Adrenal gland (tissue), 12 donors: ENCODE results near the gene ARHGEF10L. TPM values are rescaled to one million over a fixed set of nuclear protein-coding genes. Genes with fewer than 3 reads are reported as not detected.

Experiments used
- DNase-seq, 7 donors: peaks; one replicate each; pipeline ENCODE4 v3.0.0-alpha.2; 2019 to 2020
- H3K27ac ChIP-seq, 5 donors: fragments of 200-600 bp; sonication (generic) in 4 of 5; 1 replicate in 3 of 5; 2 replicates in 2 of 5; pipeline versions ENCODE4 v1.5.1 to v1.8.0; 2016 to 2020; ENCODE audit warnings: mild to moderate bottlenecking in 1 of 5
- H3K27me3 ChIP-seq: fragments of 200-600 bp; 2 replicates; pipeline ENCODE4 v1.8.0; 2021
- H3K36me3 ChIP-seq, 2 donors: fragments of 200-600 bp; replicated peaks in 1 of 2; 1 replicate in 1 of 2; 2 replicates in 1 of 2; pipeline versions ENCODE4 v1.5.1 to v1.8.0; 2018 to 2022
- H3K4me1 ChIP-seq, 2 donors: fragments of 200-600 bp; replicated peaks in 1 of 2; 1 replicate in 1 of 2; 2 replicates in 1 of 2; pipeline versions ENCODE4 v1.5.1 to v1.8.0; 2018 to 2021
- H3K4me3 ChIP-seq, 4 donors: fragments of 200-600 bp; sonication (generic) in 3 of 4; one replicate each; pipeline ENCODE4 v1.5.1; 2016 to 2018
- H3K9me3 ChIP-seq, 3 donors: fragments of 200-600 bp; sonication (generic) in 1 of 3; replicated peaks in 1 of 3; 1 replicate in 2 of 3; 2 replicates in 1 of 3; pipeline versions ENCODE4 v1.5.1 to v1.8.0; 2016 to 2021
- POLR2A ChIP-seq, 2 donors: fragments of 450-650 bp; IDR thresholded peaks; one replicate each; pipeline ENCODE4 v1.6.1; 2017; ENCODE audit warnings: antibody characterized with exemption in 2 of 2, mild to moderate bottlenecking in 2 of 2, moderate library complexity in 1 of 2
- WGBS, 4 donors: extraction: QIAGEN DNeasy Blood & Tissue Kit in 2 of 4; methylation state at CpG; one replicate each; pipeline versions ENCODE4 v1.1.5 to v1.1.7; 2013 to 2017; 5-methylcytosine and 5-hydroxymethylcytosine counted together
- intact Hi-C, 2 donors: fragments of 100-400 bp; cut with DNase I; formaldehyde crosslinking; loops; one replicate each; pipeline versions ENCODE4 v1.14.1 to v1.15.0; 2022 to 2023
- polyA plus RNA-seq, 3 donors: library from polyadenylated mRNA; stranded (reverse); fragments of 200-250 nt in 2 of 3; fragments of 350-450 nt in 1 of 3; fragmentation: Illumina TruSeq in 1 of 3; extraction: RNeasy Lipid Tissue Mini Kit (QIAGEN cat#74804) in 1 of 3; gene quantifications; one replicate each; pipeline ENCODE4 v1.2.3, GENCODE V29; 2013 to 2014
- total RNA-seq, 9 donors: library from RNA; depleted of rRNA in 4 of 9; stranded (reverse); fragments of >200 nt in 4 of 9; fragments of 120-200 nt in 1 of 9; fragmentation: NEBNext Ultra II Directional in 1 of 9; extraction: Animal tissue kit (Norgen Biotek cat#: 25700) in 1 of 9; gene quantifications; one replicate each; pipeline versions ENCODE4 v1.1.0 to v1.2.4, GENCODE V29; 2013 to 2023
- TF ChIP-seq, protein P1 (sequence below), 6 experiments: fragments of 450-650 bp in 4 of 6; fragments of 200-600 bp in 2 of 6; sonication (generic) in 1 of 6; IDR thresholded peaks; 1 replicate in 5 of 6; 2 replicates in 1 of 6; pipeline versions ENCODE4 v1.5.1 to v1.8.0; 2016 to 2021; ENCODE audit warnings: antibody characterized with exemption in 6 of 6, mild to moderate bottlenecking in 2 of 6, moderate library complexity in 1 of 6
- donor health status: healthy with polysubstance abuse.
- donor health status: Bipolar disorder and iron deficiency.
- donor health status: DM: yes; HTN: yes; CAD: no.
- donor health status: DM: no; HTN: no; CAD: no.
- donor health status: DM: no; HTN: no; CAD: no.
- donor health status: DM: yes; HTN: yes; CAD: no.

ARHGEF10L gene
- total and polyA plus RNA-seq, 12 donors: 1.7 to 54.9 (median 30.1) TPM

DNA sequence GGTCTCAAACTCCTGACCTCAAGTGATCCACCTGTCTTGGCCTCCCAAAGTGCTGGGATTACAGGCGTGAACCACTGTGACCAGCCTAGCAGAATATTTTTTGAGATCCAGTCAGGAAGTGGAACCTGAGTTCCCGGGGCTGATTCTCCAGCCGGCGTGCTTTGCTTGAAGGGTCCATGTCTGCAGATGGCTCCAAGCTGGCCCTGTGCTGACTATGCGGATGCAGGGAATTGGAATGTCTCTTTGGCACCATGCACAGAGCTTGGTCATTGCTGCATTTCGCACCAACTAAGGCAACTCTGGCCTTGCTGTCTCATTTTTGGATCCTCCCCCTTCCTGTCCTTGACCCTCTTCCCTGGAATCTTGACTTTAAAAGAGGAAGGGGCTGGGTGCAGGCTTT, 28.1 kb downstream of the ARHGEF10L start:
- DNase-seq: peak in 6 of 7 donors; percentile 50 to 84 (median 62)
- no peaks in the 10 kb centered on the region for H3K36me3 ChIP-seq
- no peak overlapping the region for H3K4me3 ChIP-seq
- WGBS, 4 donors: 42 to 76% (median 65%) methylated on average over 2 to 6 of the region's 6 CpGs
- peaks cover 27 to 38% of the 10 kb centered on the region in 2 donors for H3K4me1 ChIP-seq
- no peaks in the 10 kb centered on the region for H3K27me3 ChIP-seq
- peak overlapping the region in 4 of 5 donors; percentile 95 to 99 (median 98) for H3K27ac ChIP-seq
- intact Hi-C loops: no loop called here
- TF ChIP-seq, protein P1, sequence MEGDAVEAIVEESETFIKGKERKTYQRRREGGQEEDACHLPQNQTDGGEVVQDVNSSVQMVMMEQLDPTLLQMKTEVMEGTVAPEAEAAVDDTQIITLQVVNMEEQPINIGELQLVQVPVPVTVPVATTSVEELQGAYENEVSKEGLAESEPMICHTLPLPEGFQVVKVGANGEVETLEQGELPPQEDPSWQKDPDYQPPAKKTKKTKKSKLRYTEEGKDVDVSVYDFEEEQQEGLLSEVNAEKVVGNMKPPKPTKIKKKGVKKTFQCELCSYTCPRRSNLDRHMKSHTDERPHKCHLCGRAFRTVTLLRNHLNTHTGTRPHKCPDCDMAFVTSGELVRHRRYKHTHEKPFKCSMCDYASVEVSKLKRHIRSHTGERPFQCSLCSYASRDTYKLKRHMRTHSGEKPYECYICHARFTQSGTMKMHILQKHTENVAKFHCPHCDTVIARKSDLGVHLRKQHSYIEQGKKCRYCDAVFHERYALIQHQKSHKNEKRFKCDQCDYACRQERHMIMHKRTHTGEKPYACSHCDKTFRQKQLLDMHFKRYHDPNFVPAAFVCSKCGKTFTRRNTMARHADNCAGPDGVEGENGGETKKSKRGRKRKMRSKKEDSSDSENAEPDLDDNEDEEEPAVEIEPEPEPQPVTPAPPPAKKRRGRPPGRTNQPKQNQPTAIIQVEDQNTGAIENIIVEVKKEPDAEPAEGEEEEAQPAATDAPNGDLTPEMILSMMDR (IDR thresholded peaks at IDR 0.05): no peak
- TF ChIP-seq POLR2A (IDR thresholded peaks at IDR 0.05): no peak
- H3K9me3 ChIP-seq: no peaks in the 10 kb centered on the region

DNA sequence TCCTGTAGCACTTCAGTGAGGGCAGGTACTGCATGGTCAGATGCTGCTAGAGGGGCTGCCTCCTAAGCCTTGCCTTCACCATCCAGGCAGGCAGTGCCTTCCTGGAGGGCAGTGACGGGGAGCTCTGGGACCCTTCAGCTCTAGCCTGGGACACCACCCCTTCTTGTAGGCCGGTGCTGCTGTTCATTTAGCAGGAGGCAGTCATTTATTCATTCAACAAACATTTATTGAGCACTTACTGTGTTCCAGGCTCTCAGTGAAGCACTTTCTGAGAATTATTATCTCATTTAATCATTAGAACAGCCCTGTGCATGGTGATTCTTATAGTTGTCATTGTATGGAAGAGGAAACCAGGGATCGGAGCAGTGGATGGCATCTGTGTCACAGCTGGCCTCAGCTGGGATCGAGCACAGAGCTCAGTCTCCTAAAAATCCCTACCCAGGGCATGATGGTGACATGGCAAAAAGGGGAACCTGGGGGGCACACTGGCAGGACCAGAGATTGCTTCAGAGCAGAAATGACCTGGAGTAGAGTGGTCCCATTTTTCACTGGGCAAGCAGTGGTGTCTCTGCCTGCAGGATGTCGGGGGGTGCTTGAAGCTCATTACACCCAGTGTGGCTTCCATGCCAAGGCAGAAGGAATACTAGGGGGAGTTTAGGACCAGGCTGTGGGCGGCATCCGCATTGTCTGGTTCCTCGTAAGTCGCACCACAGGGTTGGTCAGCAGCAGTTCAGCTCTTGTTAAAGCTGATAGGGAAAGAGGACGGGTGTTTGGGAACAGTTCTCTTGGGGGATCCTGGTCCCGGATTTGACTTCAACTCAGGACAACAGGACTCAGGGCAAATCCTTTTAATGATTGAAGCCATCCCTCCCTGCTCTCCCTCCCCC, 28.8 kb downstream of the ARHGEF10L start:
- DNase-seq: no peak
- Histone ChIP-seq H3K27ac (peak overlapping the region in 4 of 5 donors; percentile 95 to 99 (median 98)), H3K36me3 (no peaks in the 10 kb centered on the region), H3K9me3 (no peaks in the 10 kb centered on the region), H3K27me3 (no peaks in the 10 kb centered on the region), H3K4me1 (peaks cover 27 to 38% of the 10 kb centered on the region in 2 donors), H3K4me3 (no peak overlapping the region)
- intact Hi-C loops: no loop called here
- TF ChIP-seq POLR2A (IDR thresholded peaks at IDR 0.05): no peak
- TF ChIP-seq, protein P1 (IDR thresholded peaks at IDR 0.05): no peak
- 90 to 96% (median 92%) methylated on average over 11 of the region's 11 CpGs for WGBS, 4 donors

DNA sequence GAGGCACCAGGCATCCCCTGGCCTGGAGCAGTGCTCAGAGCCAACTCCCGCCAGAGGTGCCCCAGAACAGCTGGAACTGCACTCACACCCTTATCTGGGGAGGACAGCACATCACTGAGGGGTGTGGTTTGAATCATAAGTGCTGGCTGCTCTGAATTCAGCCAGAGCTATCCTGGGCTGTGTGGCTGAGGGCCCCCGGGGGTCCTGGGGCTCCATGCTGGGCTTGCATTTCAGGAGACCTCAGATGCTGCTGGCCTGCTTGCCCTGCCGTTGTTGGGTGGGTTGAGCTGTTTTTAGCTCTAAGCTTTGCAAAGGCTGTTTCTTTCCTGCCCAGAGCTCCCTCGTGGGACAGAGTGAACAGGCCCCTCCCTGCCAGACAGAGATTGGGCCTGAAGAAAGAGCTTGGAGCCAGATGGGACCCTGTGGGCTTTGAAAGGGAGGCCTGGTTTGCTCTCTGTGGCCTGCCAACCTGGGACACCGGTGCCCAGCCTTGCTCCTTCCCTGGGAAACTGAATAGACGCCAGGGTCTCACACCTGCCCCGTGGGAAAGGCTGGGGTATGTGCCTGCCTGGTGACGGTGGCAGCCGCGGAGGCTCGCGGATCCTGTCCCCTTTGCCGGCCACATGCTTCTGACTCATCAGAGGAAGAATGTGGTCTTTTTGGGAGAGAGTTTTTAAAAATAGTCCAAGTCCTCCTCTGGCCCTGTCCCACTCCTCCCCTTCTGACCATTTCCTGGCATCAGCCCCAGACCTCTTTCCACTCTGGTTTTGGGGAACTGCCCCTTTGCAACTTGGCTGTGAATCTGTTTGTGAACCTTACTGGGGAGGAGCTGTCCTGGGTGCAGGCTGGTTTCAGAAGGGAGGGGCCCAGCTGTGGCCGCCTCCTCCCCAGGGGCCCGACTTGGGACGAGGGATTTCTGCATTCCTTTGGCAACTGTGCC, 30.0 kb downstream of the ARHGEF10L start:
- intact Hi-C loops: no loop called here
- 4 to 30% (median 14%) methylated on average over 3 to 16 of the region's 16 CpGs for WGBS, 4 donors

More for the DNA sequence above, 30.0 kb downstream of the ARHGEF10L start:
- Histone ChIP-seq H3K4me1 (peaks cover 27 to 38% of the 10 kb centered on the region in 2 donors), H3K4me3 (peak overlapping the region in 1 of 4 donors; percentile 35), H3K27ac (peak overlapping the region; percentile 86 to 99 (median 97)), H3K36me3 (no peaks in the 10 kb centered on the region), H3K27me3 (no peaks in the 10 kb centered on the region), H3K9me3 (no peaks in the 10 kb centered on the region)
- TF ChIP-seq, protein P1 (IDR thresholded peaks at IDR 0.05): no peak
- TF ChIP-seq POLR2A (IDR thresholded peaks at IDR 0.05): peak in 1 of 2 donors; percentile 58
- DNase-seq: peak; percentile 80 to 97 (median 94)
